ENCODE results near the gene SDCBP2. TPM values are rescaled to one million over a fixed set of nuclear protein-coding genes. Genes with fewer than 3 reads are reported as not detected.

The SDCBP2 gene
- total RNA-seq, 1 experiment from 2014 or later: 1.9 TPM

DNA sequence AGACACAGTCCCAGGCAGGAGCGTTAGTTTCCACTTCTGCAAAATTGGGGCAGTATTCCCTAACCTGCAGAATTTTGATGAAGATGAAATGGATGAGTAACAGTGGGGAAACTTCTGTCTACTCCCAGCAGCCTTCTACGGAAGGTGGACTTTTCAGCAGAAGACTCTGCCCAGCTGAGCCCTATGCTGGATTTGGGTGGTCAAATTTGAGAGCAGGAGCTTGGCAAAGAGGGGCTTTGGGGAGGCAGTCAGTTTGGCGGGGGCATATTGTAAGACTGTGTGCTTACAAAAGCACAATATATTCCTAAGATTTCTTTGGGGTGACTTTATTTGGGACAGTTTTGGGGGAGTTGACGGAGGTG is 5.4 kb upstream of the SDCBP2 start:
- Histone ChIP-seq H4K91ac (ENCODE audit: insufficient read length, low read depth, low read length) (no peak overlapping the region), H3K56ac (ENCODE audit: insufficient read length, low read depth, low read length) (no peak overlapping the region), H3K9ac (ENCODE audit: extremely low read depth, insufficient read length, low read length) (no peak overlapping the region), H4K8ac (replicated peaks; ENCODE audit: insufficient read length, low read depth, low read length) (no peak overlapping the region), H3K9me3 (ENCODE audit: control insufficient read depth, low read depth, low read length) (no peaks in the 10 kb centered on the region), H3K4ac (ENCODE audit: low read depth, low read length) (no peak overlapping the region), H3K23ac (ENCODE audit: insufficient read length, low read depth, low read length) (no peak overlapping the region), H3T11ph (ENCODE audit: low read length) (no peak overlapping the region), H3K27ac (ENCODE audit: insufficient read length, low read depth, low read length) (no peak overlapping the region), H4K5ac (ENCODE audit: insufficient read length, low read depth, low read length) (no peak overlapping the region), H2BK120ac (ENCODE audit: low read depth, low read length, poor library complexity, severe bottlenecking) (no peak overlapping the region), H4K20me1 (ENCODE audit: control insufficient read depth, insufficient read depth, insufficient read length) (peaks cover 2% of the 10 kb centered on the region), H3K14ac (ENCODE audit: insufficient read depth, low read length) (no peak overlapping the region), H3K4me2 (ENCODE audit: insufficient read depth, insufficient read length, low read length) (no peak overlapping the region), H2BK5ac (ENCODE audit: insufficient read length, low read length) (no peak overlapping the region), H2BK15ac (ENCODE audit: low read depth, low read length) (no peak overlapping the region), H3K79me2 (ENCODE audit: insufficient read depth, low read length) (no peaks in the 10 kb centered on the region; the same call in 1 of the 2 replicates), H2BK12ac (ENCODE audit: insufficient read length, low read depth, low read length) (no peak overlapping the region), H2AK5ac (ENCODE audit: insufficient read length, low read length) (no peak overlapping the region), H3K18ac (ENCODE audit: insufficient read length, low read depth, low read length) (no peak overlapping the region), H2AFZ (ENCODE audit: low read length) (no peak overlapping the region), H3K4me1 (ENCODE audit: insufficient read depth, low read length) (no peaks in the 10 kb centered on the region), H3K23me2 (ENCODE audit: insufficient read length, low read depth, low read length, poor library complexity, severe bottlenecking) (no peaks in the 10 kb centered on the region), H3K79me1 (ENCODE audit: insufficient read depth, low read depth, low read length, poor library complexity, severe bottlenecking) (peaks cover 4% of the 10 kb centered on the region), H3K27me3 (ENCODE audit: insufficient read depth, low read length) (no peaks in the 10 kb centered on the region), H2BK20ac (ENCODE audit: low read depth, low read length, poor library complexity, severe bottlenecking) (no peak overlapping the region)
- H3K27me3 Mint-ChIP-seq (ENCODE audit: low read depth): no peaks in the 10 kb centered on the region
- no peak overlapping the region for H3K4me3 Mint-ChIP-seq
- peak overlapping the region in 1 of 3 experiments; percentile 39; a peak in 1 of 7 replicates for H3K27ac Mint-ChIP-seq
- no peak for DNase-seq
- TF ChIP-seq, protein P1, sequence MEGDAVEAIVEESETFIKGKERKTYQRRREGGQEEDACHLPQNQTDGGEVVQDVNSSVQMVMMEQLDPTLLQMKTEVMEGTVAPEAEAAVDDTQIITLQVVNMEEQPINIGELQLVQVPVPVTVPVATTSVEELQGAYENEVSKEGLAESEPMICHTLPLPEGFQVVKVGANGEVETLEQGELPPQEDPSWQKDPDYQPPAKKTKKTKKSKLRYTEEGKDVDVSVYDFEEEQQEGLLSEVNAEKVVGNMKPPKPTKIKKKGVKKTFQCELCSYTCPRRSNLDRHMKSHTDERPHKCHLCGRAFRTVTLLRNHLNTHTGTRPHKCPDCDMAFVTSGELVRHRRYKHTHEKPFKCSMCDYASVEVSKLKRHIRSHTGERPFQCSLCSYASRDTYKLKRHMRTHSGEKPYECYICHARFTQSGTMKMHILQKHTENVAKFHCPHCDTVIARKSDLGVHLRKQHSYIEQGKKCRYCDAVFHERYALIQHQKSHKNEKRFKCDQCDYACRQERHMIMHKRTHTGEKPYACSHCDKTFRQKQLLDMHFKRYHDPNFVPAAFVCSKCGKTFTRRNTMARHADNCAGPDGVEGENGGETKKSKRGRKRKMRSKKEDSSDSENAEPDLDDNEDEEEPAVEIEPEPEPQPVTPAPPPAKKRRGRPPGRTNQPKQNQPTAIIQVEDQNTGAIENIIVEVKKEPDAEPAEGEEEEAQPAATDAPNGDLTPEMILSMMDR (conservative IDR thresholded peaks at IDR 0.05): no peak
- H3K36me3 Mint-ChIP-seq (ENCODE audit: insufficient read depth in 1 of 3, low read depth in 3 of 3): peaks cover 13 to 29% (median 22%) of the 10 kb centered on the region in 3 experiments; a peak in 6 of 7 replicates
- WGBS (ENCODE audit: extremely low coverage, insufficient read length, low lambda C conversion rate): no CpG with 5 or more reads among the region's 4 CpGs
- peaks cover 5 to 9% of the 10 kb centered on the region in 2 experiments for H3K4me1 Mint-ChIP-seq
- H3K9me3 Mint-ChIP-seq: no peaks in the 10 kb centered on the region

Data from H9 (cell line).